ENCODE data around the gene FGG.

FGG gene

GRCh38 chr4:154612472-154613414 lies at the start of gene FGG:
Gene FGG (minus strand): TSS chr4:154612656. CDS start chr4:154612609, 47 bp downstream.
- DNase-seq (ENCODE audit: low read depth): no peak

- DNase-seq (ENCODE audit: low read depth): no peak
These were observed 47.6 kb upstream of the FGG start for GRCh38 chr4:154660052-154660451.

DNA sequence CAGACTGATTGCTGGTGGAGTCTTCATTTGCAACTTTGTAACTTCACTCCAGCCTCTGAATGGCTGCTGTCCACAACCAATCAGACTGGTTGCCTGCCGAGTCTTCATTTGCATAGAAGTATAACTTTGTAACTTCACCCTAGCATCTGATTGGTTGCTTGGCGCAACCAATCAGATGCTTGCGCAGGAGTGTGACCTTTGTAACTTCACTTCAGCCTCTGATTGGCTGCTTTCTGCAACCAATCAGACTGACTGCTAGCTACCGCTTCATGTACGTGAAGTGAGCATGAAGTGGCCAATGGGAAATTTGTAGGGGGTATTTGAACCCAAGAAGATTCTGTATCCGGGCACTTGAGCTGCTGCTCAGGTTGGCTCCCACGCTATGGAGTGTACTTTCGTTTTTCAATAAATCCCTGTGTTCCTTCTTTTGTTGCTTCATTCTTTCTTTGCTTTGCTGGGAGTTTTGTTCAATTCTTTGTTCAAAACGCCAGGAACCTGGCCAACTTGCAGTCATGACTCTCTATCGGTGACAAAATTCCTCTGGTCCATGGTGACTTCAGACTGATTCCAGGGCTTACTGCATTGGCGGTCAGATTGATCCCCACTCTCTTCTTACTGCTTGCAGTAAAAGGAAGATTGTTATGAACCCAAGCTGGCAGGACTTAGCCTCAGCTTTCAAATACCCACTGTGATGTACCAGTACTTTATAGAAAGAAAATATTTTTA lies 46.4 kb upstream of the FGG start:
- DNase-seq (ENCODE audit: low read depth): no peak

DNA sequence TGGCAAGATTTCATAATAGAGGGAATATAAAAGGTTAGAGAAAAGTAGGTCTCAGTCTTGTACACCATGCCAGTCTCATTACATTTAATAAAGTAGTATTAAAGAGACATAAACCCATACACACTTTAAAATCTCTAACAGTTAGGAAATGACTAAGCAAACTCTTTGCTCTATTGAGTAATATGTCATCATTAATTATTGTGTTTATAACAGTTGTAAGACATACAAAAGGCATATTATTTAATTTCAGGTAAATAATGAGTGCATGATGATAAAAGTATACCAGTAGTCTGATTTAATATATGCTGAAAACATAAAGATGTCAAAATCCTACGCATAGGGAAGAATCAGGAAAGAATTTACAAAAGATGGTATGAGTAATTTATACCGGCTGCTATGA lies 31.0 kb upstream of the FGG start:
- no peak for DNase-seq (ENCODE audit: low read depth)

GRCh38 chr4:154642373-154643009 lies 30.0 kb upstream of the FGG start:
- no peak for DNase-seq (ENCODE audit: low read depth)

DNA sequence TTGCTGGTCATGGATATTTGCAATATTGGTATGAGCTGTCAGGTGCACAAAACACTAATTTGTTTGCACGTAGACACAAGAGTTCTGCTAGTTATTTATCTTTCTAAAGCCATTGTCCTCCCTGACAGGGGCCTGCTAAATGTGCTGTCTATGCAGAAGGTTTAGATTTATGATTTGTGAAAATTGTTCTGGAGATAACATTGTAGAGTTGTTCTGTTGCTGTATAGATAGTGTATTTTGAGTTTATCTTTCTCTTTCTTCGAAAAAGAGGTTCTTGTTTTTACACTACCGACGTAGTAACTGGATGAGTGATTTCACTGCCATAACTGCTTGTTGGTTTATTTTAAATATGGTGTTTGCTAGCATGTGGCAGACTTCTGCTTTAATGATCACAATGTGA lies 28.5 kb upstream of the FGG start:
- DNase-seq (ENCODE audit: low read depth): no peak

- no peak for DNase-seq (ENCODE audit: low read depth)
These were observed 21.6 kb upstream of the FGG start for GRCh38 chr4:154634058-154634457.

GRCh38 chr4:154631828-154632227 lies 19.4 kb upstream of the FGG start:
- no peak for DNase-seq (ENCODE audit: low read depth)

- DNase-seq (ENCODE audit: low read depth): no peak
These were observed 17.9 kb upstream of the FGG start for GRCh38 chr4:154630324-154630723.

DNA sequence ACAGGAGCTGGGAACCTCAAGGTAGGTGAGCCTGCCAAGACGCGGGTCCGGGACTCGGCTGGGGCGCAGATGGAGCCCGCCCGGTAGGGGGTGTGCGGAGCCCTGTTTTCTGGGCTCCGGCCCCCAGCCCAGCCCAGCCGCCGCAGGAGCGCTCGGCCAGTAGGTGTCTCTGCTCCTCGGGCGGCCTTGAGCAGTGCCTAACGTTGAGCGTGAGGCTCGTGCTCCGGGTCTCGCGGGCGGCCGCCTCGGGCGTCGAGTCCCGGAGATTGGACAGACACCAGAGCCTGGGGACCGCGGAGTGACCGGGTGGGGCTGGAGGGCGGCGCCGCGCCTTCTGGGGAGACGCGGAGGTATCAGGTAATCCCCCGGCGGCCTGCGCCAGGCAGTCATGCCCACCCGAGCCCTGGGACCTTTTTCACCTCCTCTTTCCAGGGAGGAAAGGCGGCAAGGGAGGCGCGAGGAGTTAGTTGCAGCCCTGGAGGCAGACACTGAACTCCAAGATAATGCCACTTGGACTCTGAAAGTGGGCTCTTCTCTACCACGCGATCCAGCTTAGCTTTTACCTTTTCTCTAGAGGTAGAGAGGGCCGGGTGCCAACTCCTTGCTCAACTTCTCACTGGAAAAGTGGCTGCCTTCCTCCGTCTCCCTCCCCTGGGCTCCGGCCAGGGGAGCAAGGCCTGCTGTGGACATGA lies 14.5 kb upstream of the FGG start:
- DNase-seq (ENCODE audit: low read depth): peak; percentile 13

- no peak for DNase-seq (ENCODE audit: low read depth)
These were observed 13.5 kb upstream of the FGG start for GRCh38 chr4:154625971-154626370.

DNA sequence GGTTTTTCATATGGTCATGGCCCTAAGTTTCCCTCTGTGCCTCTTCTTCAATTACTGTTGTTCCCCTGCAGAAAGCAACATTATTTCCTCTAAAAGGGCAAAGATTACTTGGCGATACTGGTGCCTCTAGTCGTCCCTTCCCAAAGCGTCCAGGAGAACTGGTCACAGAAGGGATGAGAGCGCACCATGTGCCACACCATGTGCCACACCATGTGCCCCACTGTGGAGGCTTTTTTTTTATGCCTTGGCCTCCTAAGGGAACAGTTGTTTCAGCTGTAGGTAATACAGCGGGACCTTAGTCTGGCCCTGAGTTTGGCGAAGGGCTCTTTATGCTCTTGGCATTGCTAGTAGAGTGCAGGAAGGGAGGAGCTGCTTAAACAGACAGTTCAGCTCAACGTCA lies 11.5 kb upstream of the FGG start:
- DNase-seq (ENCODE audit: low read depth): no peak

DNA sequence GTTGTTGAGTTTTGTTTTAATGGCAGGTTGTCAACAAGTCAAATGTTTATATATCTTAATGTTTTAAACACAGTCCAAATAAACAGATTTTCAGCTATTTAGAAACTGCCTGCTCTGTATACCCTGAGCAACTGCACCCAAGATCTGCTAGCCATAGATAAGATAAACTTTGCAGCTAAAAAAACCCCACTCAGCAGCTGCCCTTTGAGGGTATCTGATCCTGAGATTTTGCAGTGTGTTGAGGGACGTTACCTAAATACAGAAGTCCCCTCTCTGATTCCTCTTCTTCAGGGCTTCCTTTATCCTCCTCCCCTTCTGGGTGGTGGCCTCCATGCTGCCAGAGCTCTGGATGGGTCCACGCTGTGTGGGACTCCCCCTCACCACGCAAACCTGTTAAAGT lies 11.0 kb upstream of the FGG start:
- DNase-seq (ENCODE audit: low read depth): no peak

- DNase-seq (ENCODE audit: low read depth): no peak
These were observed 10.1 kb upstream of the FGG start for GRCh38 chr4:154622598-154622997.

GRCh38 chr4:154620111-154620510 lies 7.7 kb upstream of the FGG start:
- no peak for DNase-seq (ENCODE audit: low read depth)

GRCh38 chr4:154618708-154619315 lies 6.4 kb upstream of the FGG start:
- DNase-seq (ENCODE audit: low read depth): peak; percentile 18

GRCh38 chr4:154617820-154618317 lies 5.4 kb upstream of the FGG start:
- no peak for DNase-seq (ENCODE audit: low read depth)

- DNase-seq (ENCODE audit: low read depth): no peak
These were observed 4.3 kb upstream of the FGG start for GRCh38 chr4:154616731-154617130.

DNA sequence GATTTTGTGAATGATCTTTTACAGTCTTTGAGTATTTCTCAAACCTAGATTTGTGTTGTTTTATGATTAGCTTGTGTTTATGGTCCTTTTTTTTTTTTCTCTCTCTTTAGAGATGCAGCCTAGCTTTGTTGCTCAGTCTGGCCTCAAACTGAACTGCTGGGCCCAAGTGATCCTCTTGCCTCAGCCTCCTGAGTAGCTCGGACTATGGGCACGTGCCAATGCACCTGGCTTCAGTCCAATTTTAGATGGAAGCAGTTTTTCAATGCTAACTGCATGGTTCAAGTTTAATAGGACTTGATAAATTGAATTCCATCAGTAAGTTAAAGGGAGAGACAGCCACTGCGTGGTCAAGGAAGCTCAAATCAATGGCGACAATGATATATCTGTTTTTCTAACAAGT lies 3.8 kb upstream of the FGG start:
- no peak for DNase-seq (ENCODE audit: low read depth)

- DNase-seq (ENCODE audit: low read depth): no peak
These were observed 2.8 kb upstream of the FGG start for GRCh38 chr4:154615211-154615610.

GRCh38 chr4:154614306-154614705 lies 1.9 kb upstream of the FGG start:
- DNase-seq (ENCODE audit: low read depth): no peak

GRCh38 chr4:154611833-154612232 lies 623 bp downstream of the FGG start:
- no peak for DNase-seq (ENCODE audit: low read depth)

Measured in stimulated activated CD4-positive, alpha-beta T cell treated with anti-CD3 and anti-CD28 coated beads, Interleukin-2, amount 100 ng/mL, for 4 hours (primary cell).